ENCODE data around the gene RAPGEF3.

The RAPGEF3 gene

DNA sequence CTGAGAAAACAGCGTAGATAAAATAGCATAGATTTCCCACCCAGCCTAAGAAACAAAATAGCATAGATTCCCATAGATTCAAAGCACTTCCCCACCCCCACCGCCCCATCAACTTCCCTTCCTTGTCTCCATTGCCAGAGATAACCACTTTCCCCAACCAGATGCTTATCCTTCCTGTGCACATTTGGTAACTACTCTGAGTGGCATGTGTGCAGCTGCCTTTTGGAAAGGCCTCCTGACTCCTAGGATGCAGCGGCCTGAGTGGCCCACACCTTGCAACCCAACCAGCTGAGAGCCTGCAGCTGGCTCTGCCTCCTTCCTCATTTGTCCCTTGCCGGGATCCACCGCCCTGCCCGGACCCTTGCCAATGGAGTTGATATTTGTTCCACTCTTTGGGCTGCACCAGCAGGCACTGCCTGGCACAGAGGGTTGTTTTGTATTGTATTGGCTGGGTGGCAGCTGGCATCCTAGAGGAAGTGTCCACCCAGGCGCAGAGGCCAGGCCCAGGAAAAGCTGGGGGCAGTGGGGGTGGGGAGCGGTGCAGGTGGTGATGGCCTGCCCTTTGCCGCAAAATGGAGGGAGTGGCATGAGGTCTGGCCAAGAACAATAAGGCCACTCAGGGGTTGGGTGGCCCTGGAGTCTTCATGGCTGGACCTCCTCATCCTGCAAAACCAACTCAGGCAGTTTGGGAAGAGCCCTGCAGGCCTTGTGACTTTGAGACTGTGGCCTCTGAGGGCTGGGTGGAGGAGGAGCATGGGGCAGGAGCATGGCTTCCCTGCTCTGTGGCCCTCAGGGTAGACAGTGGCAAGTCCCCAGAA lies 19.3 kb upstream of the RAPGEF3 start:
- Mint-ChIP-seq H3K4me1 (peaks cover 16% of the 10 kb centered on the region), H3K27ac (ENCODE audit: low read depth) (peak overlapping the region; percentile 51), H3K9me3 (no peaks in the 10 kb centered on the region), H3K4me3 (no peak overlapping the region), H3K27me3 (no peaks in the 10 kb centered on the region), H3K36me3 (ENCODE audit: insufficient read depth) (peaks cover 8% of the 10 kb centered on the region)
- DNase-seq (ENCODE audit: low spot score in 2 of 2) (no peak), ATAC-seq (replicated peaks; ENCODE audit: extremely low read depth, poor library complexity, severe bottlenecking) (no peak)

DNA sequence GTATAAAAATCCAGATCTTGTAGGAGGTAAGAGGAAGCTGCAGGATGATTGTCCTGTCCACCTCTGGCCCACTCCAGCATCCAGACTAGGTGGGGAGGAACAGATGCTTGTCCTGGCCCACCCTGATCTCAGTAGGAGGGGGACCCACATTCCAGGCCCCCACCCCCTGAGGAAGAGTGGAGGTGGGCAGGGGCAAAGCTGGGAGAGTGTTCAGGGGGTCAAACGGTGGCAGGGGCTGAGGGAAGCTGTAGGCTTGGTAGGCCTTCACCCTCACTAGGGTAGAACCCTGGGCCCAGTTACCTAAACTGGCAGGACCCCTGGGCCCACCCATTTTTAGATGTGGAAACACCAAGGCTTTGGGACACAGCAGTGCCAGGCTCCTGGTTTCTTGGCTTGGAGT lies 18.5 kb upstream of the RAPGEF3 start:
- ATAC-seq (replicated peaks; ENCODE audit: extremely low read depth, poor library complexity, severe bottlenecking) (no peak), DNase-seq (ENCODE audit: low spot score in 2 of 2) (no peak)
- H3K4me1 Mint-ChIP-seq: peaks cover 22% of the 10 kb centered on the region
- H3K27me3 Mint-ChIP-seq: no peaks in the 10 kb centered on the region
- H3K27ac Mint-ChIP-seq (ENCODE audit: low read depth): no peak overlapping the region
- H3K36me3 Mint-ChIP-seq (ENCODE audit: insufficient read depth): peaks cover 5% of the 10 kb centered on the region
- no peak overlapping the region for H3K4me3 Mint-ChIP-seq
- no peaks in the 10 kb centered on the region for H3K9me3 Mint-ChIP-seq

DNA sequence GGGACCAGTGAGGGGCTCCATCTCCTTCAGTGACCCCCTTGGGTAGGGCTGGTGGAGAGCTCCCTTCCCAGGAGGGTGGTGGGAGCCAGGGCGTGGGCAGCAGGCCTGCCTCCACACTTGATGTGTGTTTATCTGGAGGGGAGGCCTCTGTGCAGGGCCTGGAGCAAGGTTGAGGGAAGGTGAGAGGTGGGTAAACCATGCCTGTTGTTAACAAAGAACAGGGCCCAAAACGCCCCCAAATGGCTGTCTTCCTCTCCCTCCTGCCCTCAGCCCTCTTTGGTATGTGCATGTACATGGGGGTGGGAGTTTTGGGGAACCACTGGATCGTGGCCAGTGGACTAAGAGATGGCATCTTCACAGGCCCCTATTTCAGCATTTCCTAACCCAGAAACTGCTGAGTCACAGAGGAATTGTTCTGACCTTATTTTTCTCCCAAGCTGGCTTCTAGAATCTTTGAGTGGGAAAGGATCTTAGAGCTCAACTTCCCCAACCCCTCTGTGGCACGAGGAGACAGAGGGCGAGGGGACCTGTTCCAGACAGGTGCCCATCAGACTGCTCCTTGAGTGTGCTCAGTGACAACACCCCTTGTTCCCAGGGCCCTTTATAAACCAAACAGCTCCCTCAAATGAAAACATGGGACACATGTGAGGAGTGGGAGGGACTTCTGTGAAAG lies 17.9 kb upstream of the RAPGEF3 start:
- peaks cover 22% of the 10 kb centered on the region for H3K4me1 Mint-ChIP-seq
- peak overlapping the region; percentile 45 for H3K4me3 Mint-ChIP-seq
- H3K27me3 Mint-ChIP-seq: no peaks in the 10 kb centered on the region
- H3K36me3 Mint-ChIP-seq (ENCODE audit: insufficient read depth): peaks cover 5% of the 10 kb centered on the region
- H3K9me3 Mint-ChIP-seq: no peaks in the 10 kb centered on the region
- DNase-seq (ENCODE audit: low spot score in 2 of 2): no peak
- peak overlapping the region; percentile 51 for H3K27ac Mint-ChIP-seq (ENCODE audit: low read depth)
- no peak for ATAC-seq (replicated peaks; ENCODE audit: extremely low read depth, poor library complexity, severe bottlenecking)

DNA sequence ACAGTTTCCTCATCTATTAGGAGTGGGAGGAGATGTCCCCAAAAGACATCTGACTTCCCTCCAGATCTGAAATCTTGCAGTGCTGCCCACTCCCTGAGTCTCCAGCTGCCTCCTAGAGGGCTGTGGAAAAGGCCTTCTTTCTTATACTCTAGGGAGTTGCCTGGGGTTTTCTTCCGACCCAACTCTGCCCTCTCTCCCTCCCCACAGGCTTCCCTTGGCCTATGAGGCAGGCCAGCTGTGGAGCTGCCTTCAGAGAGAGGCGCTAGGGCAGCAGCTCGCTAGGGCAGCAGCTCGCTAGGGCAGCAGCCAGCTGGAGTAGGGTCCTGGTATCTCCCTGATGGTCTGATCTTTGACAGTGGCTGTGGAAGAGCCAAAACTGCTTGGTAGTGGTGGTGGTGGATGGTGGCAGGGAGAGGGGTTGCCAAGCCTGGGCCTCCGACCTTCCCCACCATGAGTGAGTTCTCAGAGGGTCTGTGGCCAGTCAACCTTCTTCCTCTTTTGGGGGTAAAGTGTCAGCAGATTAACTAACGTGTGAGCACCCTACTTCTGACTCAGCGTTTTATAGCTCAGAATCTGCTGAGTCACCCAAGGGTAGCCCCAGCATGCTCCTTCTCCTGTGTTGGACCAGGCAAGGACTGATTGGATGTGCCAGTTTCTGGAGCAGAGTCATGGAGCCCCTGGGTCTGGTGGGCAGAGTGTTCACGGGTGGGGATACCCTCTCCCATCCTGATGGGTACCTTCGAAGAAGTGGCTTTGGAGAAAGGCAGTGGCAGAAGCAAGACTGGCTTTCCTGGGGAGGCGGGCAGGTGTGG lies 16.6 kb upstream of the RAPGEF3 start:
- H3K27ac Mint-ChIP-seq (ENCODE audit: low read depth): peak overlapping the region; percentile 51
- peak overlapping the region; percentile 84 for H3K4me3 Mint-ChIP-seq
- no peak for ATAC-seq (replicated peaks; ENCODE audit: extremely low read depth, poor library complexity, severe bottlenecking)

GRCh38 chr12:47774663-47775062 lies 16.0 kb upstream of the RAPGEF3 start:
- peaks cover 22% of the 10 kb centered on the region for H3K4me1 Mint-ChIP-seq
- no peaks in the 10 kb centered on the region for H3K27me3 Mint-ChIP-seq
- H3K4me3 Mint-ChIP-seq: peak overlapping the region; percentile 84
- H3K9me3 Mint-ChIP-seq: no peaks in the 10 kb centered on the region
- no peak overlapping the region for H3K27ac Mint-ChIP-seq (ENCODE audit: low read depth)
- no peak for ATAC-seq (replicated peaks; ENCODE audit: extremely low read depth, poor library complexity, severe bottlenecking)
- no peak for DNase-seq (ENCODE audit: low spot score in 2 of 2)
- peaks cover 4% of the 10 kb centered on the region for H3K36me3 Mint-ChIP-seq (ENCODE audit: insufficient read depth)

More for the DNA sequence above, 16.6 kb upstream of the RAPGEF3 start:
- Mint-ChIP-seq H3K9me3 (no peaks in the 10 kb centered on the region), H3K4me1 (peaks cover 22% of the 10 kb centered on the region), H3K36me3 (ENCODE audit: insufficient read depth) (peaks cover 4% of the 10 kb centered on the region), H3K27me3 (no peaks in the 10 kb centered on the region)
- DNase-seq (ENCODE audit: low spot score in 2 of 2): no peak

DNA sequence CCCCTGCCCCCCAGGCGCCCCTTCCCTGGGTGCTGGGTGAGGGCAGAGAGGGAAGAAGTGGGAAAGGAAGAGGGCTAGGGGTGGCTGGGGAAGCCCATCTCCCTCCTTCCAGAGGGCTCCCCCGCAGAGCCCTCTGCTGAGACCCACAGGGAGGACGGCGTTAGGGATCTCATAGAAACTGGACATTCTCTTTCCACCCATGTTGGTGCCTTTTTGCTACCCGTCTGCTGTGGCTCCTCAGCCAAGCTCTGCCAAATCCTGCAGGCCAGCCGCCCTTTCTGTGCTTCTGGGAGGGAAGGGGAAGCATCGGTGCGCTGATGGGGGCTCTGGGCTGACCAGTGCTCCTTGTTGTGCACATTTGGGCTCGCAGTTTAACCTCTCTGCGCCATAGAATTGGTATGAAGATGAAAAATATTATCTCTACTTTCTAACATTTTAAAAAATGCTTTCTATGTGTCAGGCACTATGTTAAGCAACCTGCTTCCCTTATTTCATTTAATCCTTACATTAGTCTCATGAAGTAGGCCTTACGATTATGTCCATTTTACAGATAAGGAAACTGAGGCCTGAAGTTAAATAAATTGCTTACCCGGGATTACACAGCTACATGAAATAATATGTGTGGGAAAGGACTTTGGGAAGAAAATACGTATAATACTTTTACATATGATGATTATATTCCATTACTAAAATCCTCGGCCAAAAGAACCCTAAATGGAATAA lies 15.3 kb upstream of the RAPGEF3 start:
- Mint-ChIP-seq H3K9me3 (no peaks in the 10 kb centered on the region), H3K4me1 (peaks cover 16% of the 10 kb centered on the region), H3K27ac (ENCODE audit: low read depth) (no peak overlapping the region), H3K27me3 (no peaks in the 10 kb centered on the region), H3K4me3 (peak overlapping the region; percentile 84), H3K36me3 (ENCODE audit: insufficient read depth) (peaks cover 4% of the 10 kb centered on the region)
- DNase-seq (ENCODE audit: low spot score in 2 of 2) (no peak), ATAC-seq (replicated peaks; ENCODE audit: extremely low read depth, poor library complexity, severe bottlenecking) (no peak)

DNA sequence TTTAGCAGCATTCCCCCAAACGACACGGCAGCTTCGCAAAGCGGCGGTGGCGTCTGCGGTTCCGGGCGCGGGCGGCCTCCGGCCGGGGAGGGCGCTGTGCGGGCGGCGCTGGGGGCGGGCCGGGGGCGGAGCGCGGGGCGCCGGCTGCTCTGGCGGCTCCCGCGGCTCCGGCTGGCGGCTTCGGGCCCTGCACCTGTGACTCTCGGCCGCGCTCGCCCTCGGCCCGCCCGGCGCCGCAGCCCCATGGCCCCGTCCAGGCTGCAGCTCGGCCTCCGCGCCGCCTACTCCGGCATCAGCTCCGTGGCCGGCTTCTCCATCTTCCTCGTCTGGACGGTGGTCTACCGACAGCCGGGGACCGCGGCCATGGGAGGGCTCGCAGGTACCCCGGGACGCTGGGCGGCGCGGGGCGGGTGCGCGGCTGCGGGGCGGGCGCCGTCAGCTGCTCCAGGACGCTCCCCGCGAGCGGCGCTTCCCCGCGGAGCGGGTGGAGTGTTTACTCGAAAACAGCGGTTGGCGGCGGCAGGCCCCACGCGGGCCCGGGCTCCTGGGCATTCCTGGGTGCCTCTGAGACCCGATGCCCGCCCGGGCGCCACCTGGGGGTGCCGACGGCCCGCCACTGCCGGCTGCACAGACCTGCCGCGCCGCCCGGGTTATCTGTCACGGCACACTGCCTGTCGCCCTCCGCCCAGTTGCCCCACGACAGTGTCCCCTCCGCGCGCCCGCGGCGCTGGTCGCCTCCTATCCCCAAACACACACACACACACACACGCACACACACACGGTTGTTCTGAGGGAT lies 14.6 kb upstream of the RAPGEF3 start, which contains the start of gene SLC48A1:
Gene SLC48A1, plus strand, starts transcription at position 177 of the 796 bp plus-strand sequence. Its CDS starts 67 bp downstream, at position 244.
- Mint-ChIP-seq H3K36me3 (ENCODE audit: insufficient read depth) (peaks cover 4% of the 10 kb centered on the region), H3K4me1 (peaks cover 15% of the 10 kb centered on the region), H3K27ac (ENCODE audit: low read depth) (peak within 1 kb of the TSS; percentile 92), H3K27me3 (no peaks in the 10 kb centered on the region), H3K9me3 (no peaks in the 10 kb centered on the region), H3K4me3 (peak within 1 kb of the TSS; percentile 84)
- ATAC-seq (replicated peaks; ENCODE audit: extremely low read depth, poor library complexity, severe bottlenecking) (peak; percentile 88), DNase-seq (ENCODE audit: low spot score in 2 of 2) (peak; percentile 36 to 57)

DNA sequence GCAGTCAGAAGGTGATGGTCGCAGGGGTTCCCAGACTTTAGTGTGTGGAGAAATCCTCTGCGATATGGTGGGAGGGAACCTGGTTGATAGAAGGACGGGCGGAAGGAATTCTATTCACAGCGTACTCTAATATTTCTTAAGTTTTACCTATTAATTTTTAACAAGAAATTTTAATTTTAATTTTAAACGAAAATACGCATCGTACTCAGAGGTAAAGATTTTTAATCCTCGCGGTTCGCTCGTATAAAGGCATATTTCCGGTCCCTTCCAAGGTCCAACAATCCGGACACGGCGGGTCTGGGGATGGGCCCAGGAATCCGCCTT lies 14.0 kb upstream of the RAPGEF3 start:
- Mint-ChIP-seq H3K27me3 (no peaks in the 10 kb centered on the region), H3K4me1 (peaks cover 15% of the 10 kb centered on the region), H3K9me3 (no peaks in the 10 kb centered on the region), H3K27ac (ENCODE audit: low read depth) (peak overlapping the region; percentile 92), H3K36me3 (ENCODE audit: insufficient read depth) (peaks cover 1% of the 10 kb centered on the region), H3K4me3 (peak overlapping the region; percentile 84)
- ATAC-seq (replicated peaks; ENCODE audit: extremely low read depth, poor library complexity, severe bottlenecking) (no peak), DNase-seq (ENCODE audit: low spot score in 2 of 2) (no peak)

GRCh38 chr12:47772094-47772660 lies 13.5 kb upstream of the RAPGEF3 start:
- peak overlapping the region; percentile 84 for H3K4me3 Mint-ChIP-seq
- H3K27ac Mint-ChIP-seq (ENCODE audit: low read depth): peak overlapping the region; percentile 92
- no peaks in the 10 kb centered on the region for H3K9me3 Mint-ChIP-seq
- no peak for DNase-seq (ENCODE audit: low spot score in 2 of 2)
- ATAC-seq (replicated peaks; ENCODE audit: extremely low read depth, poor library complexity, severe bottlenecking): no peak
- peaks cover 1% of the 10 kb centered on the region for H3K36me3 Mint-ChIP-seq (ENCODE audit: insufficient read depth)
- peaks cover 15% of the 10 kb centered on the region for H3K4me1 Mint-ChIP-seq
- no peaks in the 10 kb centered on the region for H3K27me3 Mint-ChIP-seq

DNA sequence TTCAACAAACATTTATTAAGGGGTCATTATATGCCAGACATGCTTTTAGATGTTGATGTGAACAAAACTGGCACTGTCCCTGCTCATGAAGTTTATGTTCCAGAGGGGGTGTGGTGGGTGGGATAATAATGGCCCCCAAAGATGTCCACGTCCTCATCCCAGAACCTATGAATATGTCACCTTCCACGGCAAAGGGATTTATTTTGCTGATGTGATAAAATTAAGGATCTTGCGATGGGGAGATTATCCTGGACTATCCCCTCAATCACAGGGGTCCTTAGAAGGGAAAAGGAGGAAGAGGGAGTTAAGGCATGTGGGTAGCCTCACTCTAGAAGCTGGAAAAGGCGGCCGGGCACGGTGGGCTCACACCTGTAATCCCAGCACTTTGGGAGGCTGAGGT lies 12.6 kb upstream of the RAPGEF3 start:
- H3K27ac Mint-ChIP-seq (ENCODE audit: low read depth): no peak overlapping the region
- DNase-seq (ENCODE audit: low spot score in 2 of 2) (no peak), ATAC-seq (replicated peaks; ENCODE audit: extremely low read depth, poor library complexity, severe bottlenecking) (no peak)
- peaks cover 1% of the 10 kb centered on the region for H3K36me3 Mint-ChIP-seq (ENCODE audit: insufficient read depth)
- H3K27me3 Mint-ChIP-seq: no peaks in the 10 kb centered on the region
- H3K4me3 Mint-ChIP-seq: peak overlapping the region; percentile 18
- H3K4me1 Mint-ChIP-seq: peaks cover 21% of the 10 kb centered on the region
- H3K9me3 Mint-ChIP-seq: no peaks in the 10 kb centered on the region

DNA sequence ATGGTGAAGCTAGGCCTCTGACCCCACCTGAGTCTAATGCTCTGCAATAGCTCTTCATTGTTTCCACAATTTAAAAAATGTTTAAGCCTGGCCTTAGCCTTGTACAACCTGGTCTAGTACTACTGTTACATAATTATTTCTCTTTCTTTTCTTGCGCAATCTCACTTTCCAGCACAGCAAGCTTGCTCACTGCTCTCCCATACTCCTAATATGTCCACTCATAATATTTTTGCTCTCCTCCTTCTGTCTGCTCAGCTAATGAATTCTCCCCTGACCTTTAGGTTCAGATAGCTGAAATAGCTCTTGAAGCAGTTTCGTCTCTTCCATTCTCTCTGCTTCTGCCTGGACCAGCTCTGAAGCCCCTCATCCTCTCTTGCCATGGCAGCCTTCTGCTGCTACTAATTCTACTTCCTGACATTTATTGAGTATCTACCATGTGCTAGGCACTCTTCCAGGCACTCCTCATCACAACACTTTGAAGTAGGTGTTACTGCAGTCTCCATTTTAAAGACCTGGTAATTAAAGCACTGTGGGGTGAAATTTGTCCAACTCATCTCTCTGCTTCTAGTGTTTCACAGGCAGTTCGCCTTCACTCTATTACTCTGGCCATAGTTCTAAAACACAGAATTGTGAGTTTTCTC lies 11.5 kb upstream of the RAPGEF3 start:
- Mint-ChIP-seq H3K9me3 (no peaks in the 10 kb centered on the region), H3K27ac (ENCODE audit: low read depth) (no peak overlapping the region), H3K4me1 (peaks cover 27% of the 10 kb centered on the region), H3K4me3 (no peak overlapping the region), H3K36me3 (ENCODE audit: insufficient read depth) (peaks cover 1% of the 10 kb centered on the region), H3K27me3 (no peaks in the 10 kb centered on the region)
- DNase-seq (ENCODE audit: low spot score in 2 of 2) (no peak), ATAC-seq (replicated peaks; ENCODE audit: extremely low read depth, poor library complexity, severe bottlenecking) (no peak)

Measured in central memory CD8-positive, alpha-beta T cell (primary cell).